SKM-1 treated with dmso at 0.1 percent for 144 hours (cell line): ENCODE data around the gene ADPRH.
"Not testable (repeated sequence)": the region's sequence is repeated elsewhere in the genome, so short reads cannot be mapped to it uniquely, and the experiment has no call there.

Source experiments
- DNase-seq: peaks from one replicate; lab custom pipeline; 2025; ENCODE audit not compliant: unreplicated experiment; lab: John Stamatoyannopoulos, UW

Gene ADPRH

DNA sequence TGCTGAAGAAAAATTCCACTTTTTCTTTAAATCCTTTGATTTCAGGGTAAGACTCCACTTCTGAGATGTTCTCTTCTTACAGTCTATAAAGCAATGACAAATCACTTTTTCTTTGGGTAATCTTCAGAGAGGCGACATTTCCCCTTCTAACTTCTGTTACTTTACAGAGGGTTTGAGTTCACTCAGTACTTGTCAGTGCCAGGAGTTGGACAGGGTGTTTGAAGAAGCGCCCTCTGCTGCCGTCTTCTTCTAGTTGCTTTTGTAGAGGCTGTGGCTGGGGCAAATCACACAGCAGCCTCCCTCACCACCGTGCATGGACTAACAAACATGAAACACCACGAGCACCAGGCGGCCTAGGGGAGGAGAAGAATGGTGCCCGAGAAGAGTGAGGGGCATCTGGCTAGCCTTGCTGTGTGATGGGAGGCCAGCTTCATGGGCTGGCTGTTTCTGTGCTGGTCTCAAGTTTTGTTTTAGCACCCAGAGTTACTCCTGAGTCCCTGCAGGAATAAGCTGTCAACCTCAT, 19.8 kb upstream of the ADPRH start, which contains the start of gene CD80:
Gene CD80, minus strand, starts transcription at position 174 of the 523 bp plus-strand sequence. CDS start 1,886 bp downstream, outside the sequence.
- DNase-seq, result peak; percentile 86

DNA sequence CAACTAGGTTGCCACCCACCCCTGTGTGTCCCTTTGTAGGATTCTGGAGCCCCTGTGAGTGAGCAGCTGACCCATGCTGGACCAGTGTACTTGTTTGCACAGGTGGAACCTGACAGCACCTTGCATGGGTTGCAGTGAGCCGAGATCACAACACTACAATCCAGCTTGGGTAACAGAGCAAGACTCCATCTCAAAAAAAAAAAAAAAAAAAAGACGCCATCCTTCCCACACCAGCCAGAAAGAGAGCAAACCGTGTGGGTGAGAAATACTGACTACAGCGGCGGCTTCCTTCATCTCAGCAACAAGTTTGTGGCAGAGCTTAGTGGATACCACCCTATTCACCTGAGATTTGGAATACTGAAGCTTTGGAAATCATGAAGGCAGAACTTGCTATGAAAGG, 19.1 kb upstream of the ADPRH start:
- DNase-seq, result no peak

DNA sequence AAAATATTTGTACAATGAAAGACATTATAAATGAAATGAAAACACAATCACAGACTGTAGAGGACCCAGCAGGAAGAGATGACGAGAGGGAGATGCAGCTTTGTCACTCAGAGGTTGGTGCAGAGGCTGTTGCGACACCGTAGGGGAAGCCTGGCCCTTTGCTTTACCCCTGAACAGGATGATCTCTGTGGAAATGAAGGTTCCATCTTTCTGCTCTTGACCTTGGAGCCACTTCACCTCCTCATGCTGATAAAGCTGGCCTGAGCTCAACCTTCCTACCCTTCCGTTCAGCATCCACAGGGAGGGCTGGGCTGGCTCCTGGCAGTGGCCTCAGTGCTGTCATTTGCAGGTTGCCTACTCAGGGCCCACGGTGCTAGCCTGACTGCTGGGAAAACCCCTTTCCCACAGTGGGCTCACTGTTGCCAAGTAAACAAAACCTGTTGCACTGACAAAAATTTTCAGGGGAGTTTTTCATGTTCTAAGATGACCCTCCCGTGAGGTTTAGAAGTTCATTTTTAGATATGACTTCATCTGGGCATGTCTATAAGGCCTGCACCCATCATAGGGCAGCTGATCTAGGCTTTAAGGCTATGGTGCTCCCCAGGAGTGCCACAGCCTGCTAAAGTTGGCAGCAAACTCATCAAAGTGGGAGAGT, 16.9 kb upstream of the ADPRH start:
- peak; percentile 79 for DNase-seq

GRCh38 chr3:119563334-119563733, 16.0 kb upstream of the ADPRH start:
- DNase-seq, result not testable (repeated sequence)

DNA sequence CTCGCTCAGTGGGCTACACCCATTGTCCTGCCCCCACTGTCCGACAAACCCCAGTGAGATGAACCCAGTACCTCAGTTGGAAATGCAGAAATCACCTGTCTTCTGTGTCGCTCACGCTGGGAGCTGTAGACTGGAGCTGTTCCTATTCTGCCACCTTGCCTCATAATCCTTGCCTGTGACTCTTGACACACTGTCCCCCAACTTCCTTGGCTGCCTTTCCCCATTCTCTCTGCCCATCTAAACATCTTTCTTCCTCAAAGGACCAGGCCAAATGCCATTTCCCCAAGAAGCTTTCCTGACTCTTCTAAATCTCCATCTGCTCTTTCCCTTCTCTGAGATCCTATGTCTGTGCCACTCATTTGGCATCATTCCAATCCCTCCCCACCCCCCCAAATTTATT, 10.1 kb upstream of the ADPRH start:
- no peak for DNase-seq

- peak; percentile 26 for DNase-seq
These were observed 9.1 kb upstream of the ADPRH start for GRCh38 chr3:119570229-119570628.

GRCh38 chr3:119571230-119571629, 8.1 kb upstream of the ADPRH start:
- no peak for DNase-seq

DNA sequence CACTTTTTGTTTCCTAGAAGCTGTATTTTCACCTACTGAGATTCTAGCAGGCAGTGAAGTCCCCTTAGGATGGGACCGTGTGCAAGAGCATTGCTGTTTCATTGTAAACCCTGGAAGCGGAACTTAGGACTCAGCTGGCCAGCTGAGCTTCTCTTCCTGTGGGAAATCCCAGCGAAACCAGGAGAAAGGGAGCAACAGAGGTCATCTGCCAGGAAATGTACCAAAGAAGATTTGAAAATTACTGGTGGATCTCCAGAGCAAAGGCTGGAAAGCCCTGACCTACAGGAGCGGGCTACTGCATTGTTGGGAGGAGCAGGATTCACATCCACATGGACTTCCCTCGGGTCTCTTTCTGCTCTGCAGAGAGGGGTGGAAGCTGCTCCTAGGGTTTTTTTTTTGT, 7.6 kb upstream of the ADPRH start:
- DNase-seq, result no peak

DNA sequence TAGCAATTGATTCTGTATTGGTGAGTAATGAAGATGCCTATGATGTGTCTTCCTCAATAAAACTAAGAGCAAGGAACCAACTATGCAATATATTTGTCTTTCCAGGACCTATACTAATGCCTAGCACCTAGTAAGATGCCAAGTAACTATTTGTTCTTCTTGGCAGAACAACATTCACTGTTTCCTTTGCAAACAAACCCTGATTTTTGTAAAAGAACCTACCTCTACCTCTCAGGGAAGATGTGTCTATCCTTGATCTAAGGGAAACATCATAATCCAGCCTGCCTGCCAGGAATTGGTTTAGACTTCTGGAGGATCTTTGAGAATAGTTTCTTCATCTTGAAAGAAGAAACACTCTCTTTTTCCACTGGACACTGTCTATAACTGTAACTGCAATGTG, 3.8 kb upstream of the ADPRH start:
- DNase-seq, result no peak

DNA sequence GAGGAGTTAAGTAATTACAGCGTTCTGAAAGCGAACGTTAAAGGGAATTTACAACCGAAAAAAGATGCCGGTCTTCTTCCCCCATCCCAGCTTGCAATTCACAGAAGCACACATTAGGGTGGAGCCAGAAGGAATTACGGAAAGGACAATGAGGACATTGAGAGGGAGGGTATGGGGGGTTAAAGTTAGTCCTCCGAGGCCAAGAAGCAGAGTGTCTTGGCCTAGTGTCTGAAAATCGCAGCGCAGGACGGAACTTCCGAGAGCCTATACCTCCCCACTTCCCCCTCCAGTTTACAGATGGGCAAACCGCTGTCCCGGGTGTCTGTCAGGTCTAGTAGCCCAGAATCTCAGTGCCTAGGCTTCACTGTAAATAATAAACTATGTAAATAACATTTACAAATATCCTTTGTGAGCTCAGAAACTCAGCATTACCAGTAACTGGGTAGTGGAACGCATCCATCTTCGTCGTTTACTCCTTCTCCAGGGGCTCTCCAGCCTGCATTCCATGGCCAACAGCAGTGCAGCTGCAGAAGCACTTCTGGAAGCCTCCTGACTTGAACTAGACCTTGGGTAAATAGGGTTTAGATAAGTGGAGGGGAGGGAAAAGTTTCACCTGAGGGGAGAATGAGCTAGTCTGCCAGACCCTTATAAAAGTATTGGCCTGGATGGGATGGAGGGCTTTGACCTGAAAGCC, 922 bp downstream of the ADPRH start:
- DNase-seq, result peak; percentile 19

DNA sequence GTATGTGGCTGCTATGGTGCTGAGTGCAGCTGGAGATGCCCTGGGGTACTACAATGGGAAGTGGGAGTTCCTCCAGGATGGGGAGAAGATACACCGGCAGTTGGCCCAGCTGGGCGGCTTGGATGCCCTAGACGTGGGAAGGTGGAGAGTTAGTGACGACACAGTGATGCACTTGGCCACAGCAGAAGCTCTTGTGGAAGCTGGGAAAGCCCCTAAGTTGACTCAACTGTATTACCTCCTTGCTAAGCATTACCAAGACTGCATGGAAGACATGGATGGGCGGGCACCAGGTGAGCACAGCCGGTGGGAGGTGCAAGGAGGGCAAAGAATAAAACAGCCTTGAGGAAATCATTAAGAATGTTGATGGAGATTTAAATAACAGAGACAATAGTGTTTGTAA, 2.9 kb downstream of the ADPRH start:
- no peak for DNase-seq

- DNase-seq, result no peak
These were observed 5.9 kb downstream of the ADPRH start for GRCh38 chr3:119585208-119585607.

DNA sequence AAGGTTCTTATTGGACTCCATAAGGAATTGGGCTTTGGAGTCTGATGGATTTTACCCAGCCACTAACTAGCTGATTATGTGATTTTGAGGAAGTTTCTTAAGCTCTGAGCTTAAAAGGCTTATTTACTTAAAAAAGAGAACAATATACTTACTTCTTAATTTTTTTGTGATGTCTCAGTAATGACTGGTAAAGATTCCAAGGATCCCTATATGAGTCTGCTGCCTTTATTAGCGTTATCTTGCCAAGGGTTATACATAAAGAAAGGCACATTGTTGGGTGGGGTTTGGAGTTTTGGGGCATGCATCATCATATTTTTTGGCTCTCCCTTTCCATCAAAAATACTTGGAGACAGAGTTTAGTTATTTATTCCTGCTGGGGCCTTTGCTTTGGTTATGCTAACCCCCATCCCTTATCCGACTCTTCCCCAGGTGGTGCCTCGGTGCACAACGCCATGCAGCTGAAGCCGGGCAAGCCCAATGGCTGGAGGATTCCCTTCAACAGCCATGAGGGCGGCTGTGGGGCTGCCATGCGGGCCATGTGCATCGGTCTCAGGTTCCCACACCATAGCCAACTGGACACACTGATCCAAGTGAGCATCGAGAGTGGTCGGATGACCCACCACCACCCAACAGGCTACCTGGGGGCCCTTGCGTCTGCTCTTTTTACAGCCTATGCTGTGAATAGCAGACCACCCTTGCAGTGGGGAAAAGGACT, 6.7 kb downstream of the ADPRH start:
- no peak for DNase-seq

DNA sequence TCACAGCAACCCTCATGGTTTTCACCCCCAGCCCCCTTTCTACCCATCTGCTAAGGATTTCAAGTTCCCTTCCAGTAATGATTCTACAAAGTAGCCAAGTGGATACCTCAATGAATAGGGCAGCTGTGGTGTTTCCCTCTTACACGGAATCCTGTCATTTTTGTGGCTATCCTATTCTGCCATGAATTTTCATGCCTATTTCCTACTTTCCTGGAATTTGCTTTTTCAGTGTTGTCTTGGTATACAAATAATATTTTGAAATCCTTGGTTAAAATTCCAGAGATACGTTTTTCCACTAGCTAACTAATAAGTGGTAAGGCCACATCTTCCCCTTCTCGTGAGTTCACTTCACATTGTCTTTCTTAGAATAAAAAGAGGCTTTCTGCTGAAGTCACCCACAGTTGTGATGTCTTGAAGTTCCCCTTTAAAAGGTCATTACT, 7.5 kb downstream of the ADPRH start:
- DNase-seq, result no peak

DNA sequence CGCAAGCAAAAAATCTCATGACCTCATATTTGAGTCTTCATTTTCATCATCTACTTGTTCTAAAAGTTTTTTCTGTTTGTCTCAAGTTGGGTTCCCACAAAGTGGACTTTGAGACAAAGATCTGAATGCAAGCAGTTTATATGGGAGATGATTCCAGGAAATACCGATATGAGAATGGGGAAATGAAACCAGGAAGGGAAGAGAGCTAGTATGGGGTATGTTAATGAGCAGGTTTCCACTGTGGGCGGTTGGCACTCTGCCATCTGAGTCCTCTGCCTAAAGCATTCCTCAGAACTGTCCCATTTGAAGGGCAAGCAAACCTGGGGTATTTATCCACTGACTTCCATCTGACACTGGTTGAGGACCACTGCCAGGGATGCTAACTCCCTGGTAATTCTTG, 8.8 kb downstream of the ADPRH start:
- peak; percentile 9 for DNase-seq

GRCh38 chr3:119589102-119589773, 9.9 kb downstream of the ADPRH start:
- no peak for DNase-seq

DNA sequence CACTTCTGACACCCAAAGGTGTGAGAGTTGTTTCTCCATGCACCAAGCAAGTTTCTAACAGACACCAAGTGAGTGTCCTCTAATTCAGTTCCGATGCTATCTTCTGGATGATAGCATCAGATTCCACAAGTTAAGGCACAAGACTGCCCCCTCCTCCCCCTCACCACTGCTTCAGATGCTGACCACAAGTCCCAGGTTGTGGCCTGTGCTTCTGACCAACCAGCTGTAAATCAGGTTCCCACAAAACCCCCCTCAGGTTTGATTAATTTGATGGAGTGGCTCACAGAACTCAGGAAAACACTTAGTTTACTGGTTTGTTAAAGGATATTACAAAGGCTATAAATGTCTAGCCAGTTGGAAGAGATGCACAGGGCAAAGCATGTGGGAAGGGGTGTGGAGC, 11.4 kb downstream of the ADPRH start:
- no peak for DNase-seq

DNA sequence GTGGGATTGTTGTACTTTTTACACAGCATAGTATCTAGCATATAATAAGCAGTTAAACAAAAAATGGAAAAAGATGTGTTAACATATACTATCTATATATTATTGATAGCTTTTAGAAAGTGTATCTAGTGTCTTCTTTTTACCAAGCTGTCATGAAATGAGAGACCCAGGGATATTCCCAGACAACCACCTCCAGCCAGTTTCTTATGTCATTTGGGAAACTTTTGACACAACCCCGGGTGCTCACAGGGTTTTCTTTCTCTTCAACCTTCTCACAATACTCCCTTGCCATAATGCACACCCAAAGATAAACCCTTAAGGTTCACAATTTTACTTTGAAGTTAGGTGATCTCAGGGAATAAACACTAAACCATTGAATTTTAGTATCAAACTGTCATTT, 13.6 kb downstream of the ADPRH start:
- DNase-seq, result no peak

GRCh38 chr3:119594066-119594465, 14.8 kb downstream of the ADPRH start:
- DNase-seq, result no peak

DNA sequence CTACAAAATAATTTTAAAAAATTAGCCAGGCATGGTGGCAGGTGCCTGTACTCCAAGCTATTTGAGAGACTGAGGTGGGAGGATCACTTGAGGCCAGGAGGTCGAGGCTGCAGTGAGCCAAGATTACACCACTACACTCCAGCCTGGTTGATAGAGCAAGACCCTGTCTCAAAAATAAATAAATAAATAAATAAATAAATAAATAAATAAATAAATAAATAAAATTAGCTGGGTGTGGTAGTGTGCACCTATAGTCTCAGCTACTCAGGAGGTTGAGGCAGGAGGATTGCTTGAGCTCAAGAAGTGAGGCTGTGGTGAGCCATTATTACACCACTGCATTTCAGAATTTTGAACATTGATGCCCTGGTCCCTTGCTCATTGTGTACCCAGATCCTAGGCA, 15.6 kb downstream of the ADPRH start:
- not testable (repeated sequence) for DNase-seq

DNA sequence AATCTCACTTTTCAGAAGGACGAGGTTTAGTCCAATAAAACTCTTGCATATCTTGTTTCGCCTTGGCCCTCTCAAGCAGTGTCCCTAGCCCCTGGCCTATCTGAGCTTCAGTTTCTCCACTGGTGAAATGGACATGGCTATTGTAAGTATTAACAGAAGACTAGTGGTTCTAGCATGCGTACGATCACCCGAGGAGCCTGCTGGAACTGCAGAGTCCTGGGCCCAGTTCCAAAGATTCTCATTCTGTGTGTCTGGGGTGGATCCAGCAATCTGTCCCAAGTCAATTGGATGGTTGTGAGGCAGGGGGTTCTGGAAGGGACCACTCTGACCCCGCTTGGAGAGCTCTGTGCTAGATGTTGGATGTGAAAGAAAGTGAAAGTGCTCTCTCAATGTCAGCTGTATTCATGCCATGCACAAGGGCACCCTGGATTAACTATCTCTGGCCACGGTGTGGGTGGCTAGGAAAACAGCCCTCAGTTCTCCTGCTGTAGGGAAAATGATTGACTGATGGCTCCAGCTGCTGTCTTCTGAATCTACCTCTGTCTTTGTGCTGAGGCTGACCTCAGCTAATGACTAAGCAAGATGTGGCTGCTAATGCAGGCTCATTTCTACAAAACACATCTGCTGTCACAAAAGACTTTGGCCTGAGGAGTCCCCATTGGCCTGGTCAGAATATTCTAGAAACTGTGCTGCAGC, 16.5 kb downstream of the ADPRH start:
- DNase-seq, result no peak
